ENCODE results near the gene MPP4.
A peak's percentile ranks its signal among the peaks of the same experiment; 100 is the strongest.
"Not testable (repeated sequence)": the region's sequence is repeated elsewhere in the genome, so short reads cannot be mapped to it uniquely, and the experiment has no call there.

Gene MPP4

GRCh38 chr2:201671205-201671604 is 27.2 kb downstream of the MPP4 start:
- not testable (repeated sequence) for DNase-seq

- no peak for DNase-seq
Measured at GRCh38 chr2:201669865-201670264, 28.6 kb downstream of the MPP4 start.

GRCh38 chr2:201668402-201668910 is 30.0 kb downstream of the MPP4 start:
- no peak for DNase-seq

- DNase-seq = no peak
Measured at GRCh38 chr2:201664334-201664733, 34.1 kb downstream of the MPP4 start.

GRCh38 chr2:201661366-201661765 is 37.1 kb downstream of the MPP4 start:
- no peak for DNase-seq

GRCh38 chr2:201660293-201660895 is 38.0 kb downstream of the MPP4 start:
- DNase-seq = no peak

DNA sequence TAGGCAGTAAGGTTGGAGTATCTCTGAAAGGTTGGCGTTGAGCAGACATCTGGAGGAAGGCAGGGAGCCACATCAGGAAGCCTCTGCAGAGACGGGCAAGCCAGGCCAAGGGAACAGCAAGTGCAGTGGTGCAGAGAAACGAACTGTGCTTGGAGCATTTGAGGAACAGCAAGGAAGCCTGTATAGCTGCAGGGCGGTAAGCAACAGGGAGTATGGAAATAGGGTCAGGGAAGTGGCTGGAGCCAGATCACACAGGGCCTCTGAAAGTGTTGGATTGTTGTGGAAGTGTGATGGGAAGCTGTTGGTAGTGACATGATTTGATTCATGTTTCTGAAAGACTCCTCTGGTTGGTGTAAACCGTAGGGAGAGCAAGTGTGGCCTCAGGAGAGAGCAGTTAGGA is 41.7 kb downstream of the MPP4 start:
- no peak for DNase-seq

DNA sequence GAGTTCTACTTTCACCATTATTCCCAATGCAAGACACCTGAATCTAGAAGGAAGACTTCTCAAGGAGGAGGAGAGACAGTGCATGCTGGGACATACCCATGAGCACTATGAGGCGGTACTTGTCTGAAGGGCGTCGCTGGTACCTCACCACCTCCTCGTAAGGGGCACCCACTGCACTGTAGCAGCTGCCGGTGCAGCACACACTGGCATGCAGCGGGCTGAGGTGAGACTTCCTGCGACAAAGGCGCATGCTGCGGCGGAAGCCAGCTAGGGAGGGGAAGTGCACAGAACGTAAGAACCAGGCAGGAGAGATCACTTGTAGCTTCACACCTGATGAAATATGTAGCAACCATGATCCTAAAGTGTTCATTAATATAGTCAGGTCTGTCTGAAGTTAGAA is 42.3 kb downstream of the MPP4 start:
- no peak for DNase-seq

- DNase-seq = no peak
Measured at GRCh38 chr2:201654616-201655384, 43.6 kb downstream of the MPP4 start.

DNA sequence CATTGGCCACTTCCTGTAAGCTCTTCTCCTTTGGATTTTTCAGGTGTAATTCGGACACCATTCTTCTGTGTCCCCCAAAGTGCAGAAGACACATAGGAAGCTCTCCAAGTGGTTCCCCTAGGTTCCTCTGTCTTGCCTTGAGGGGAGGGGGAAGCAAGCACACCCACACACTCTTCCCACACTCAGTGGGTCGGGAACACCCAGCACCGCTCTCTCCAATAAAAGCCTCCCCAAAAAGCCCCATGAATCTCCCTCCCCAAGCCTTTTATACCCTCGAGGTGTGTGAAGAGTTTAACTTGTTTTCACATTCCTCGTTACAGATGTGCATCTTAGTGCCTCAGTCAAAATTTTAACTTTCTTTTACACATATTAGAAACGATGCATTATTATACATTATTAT is 45.2 kb downstream of the MPP4 start:
- no peak for DNase-seq

DNA sequence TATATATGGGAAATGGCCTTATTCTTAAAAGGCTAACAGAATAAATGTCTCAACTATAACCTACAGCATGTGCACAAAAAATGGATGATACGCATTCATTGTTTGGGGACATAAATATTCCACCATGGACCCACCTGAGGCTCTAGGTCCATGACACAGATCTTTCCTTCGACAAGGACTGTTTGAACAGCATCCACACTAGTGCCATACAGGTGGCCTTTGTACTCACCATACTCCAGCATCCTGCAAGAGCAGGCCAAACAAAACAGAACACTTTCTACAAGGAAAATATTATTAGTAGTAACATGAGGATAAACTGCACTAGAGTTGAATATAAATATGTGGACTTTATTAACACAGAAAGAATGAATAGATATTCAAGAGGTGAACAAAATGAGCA is 49.0 kb downstream of the MPP4 start:
- no peak for DNase-seq

- DNase-seq = no peak
Measured at GRCh38 chr2:201647431-201647830, 51.0 kb downstream of the MPP4 start.

GRCh38 chr2:201644001-201644400 is 54.4 kb downstream of the MPP4 start:
- no peak for DNase-seq

GRCh38 chr2:201643216-201643890 is 55.1 kb downstream of the MPP4 start, which contains the start of gene TMEM237:
TMEM237 (minus strand) TSS chr2:201643503; CDS start chr2:201643400, 103 bp downstream.
- peak; percentile 46 for DNase-seq

DNA sequence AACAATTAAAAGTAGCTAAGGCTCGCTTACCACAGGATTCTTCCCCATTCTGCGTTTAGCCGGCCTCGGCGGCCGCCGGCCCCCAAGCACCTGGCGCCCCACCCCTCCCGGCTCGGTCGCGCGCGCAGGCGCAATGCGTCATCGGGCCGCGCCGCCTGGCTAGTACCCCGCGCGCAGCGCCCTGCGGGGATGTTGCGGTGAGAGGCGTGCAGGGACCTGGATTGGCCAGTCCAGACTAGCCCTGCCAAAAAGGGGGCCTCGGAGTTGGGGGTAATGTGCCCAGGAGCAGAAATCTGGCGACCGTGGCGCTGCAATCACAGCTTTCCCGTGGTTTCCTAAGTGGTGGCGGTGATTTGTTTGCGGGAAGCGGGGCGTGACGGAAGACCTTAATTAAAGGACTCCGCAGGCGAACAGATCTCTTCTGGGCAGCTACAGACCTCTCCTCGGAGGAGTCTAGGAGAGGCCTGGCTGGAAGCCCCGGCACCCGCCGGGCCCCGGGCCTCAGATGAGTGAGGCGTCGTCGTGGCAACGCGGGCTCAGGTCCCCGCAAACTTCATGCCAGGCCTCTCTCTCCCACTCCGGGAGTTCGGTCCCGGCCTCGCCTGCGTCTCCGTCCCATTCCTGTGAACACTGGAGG is 55.7 kb downstream of the MPP4 start:
- peak; percentile 81 for DNase-seq

DNA sequence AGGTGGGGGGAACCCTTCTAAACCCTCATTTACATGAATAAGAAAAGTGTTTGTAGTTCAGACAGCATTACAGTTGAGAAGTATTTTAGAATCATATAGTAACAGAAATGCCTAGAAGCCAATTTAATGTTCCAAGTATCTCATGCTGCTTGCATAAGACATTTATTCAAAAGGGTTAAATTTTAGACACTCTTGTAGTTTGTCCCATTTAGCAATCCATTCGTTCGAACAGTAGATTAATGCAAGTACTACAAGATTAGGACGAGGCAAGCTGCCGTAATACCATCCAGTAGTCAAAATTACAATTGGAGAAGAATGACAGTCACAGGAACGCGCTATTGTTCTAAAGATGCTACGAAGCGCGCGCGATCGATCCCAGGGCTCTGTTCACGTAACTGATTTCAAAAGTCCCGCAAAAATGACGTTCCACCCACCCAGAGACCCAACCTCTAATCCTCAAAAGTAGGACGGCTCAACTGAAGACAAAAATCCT is 56.3 kb downstream of the MPP4 start:
- DNase-seq = no peak

- no peak for DNase-seq
Measured at GRCh38 chr2:201639205-201639604, 59.2 kb downstream of the MPP4 start.

- DNase-seq = no peak
Measured at GRCh38 chr2:201638326-201638725, 60.1 kb downstream of the MPP4 start.

GRCh38 chr2:201633661-201634249 is 64.7 kb downstream of the MPP4 start:
- no peak for DNase-seq

DNA sequence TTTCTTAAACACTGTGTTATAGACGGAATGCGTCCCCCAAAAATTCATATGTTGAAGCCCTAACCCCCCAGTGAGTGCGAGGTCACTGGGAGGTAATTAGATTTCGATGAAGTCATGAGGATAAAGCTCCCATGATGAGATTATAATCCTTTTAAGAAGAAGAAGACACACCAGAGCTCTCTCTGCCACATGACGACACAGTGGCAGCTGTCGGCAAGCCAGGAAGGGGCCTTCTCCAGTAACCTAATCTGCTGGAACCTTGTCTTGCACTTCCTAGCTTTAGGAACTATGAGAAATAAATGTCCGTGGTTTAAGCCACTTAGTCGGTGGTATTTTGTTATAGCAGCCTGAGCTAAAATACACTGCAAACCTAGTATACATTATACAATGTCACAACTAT is 67.4 kb downstream of the MPP4 start:
- DNase-seq = no peak

DNA sequence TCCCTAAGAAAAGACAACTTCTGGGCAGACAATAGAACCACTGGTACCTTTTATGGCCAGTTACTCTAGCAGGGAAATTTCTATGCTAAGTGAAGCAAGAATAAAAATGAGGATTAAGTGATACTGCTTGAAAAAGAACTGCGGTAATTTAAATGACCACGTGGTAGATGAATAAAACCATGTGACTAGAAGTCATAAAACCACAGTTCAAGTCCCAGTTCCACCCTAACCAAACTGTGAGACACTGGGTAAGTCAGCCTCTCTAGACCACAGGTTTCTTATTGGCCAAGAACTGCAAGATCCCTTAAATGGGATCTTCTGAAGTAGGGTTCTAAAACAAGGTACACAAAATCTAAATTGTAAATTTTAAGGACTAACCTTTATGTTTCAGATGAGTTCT is 67.9 kb downstream of the MPP4 start:
- DNase-seq = no peak

GRCh38 chr2:201628545-201628944 is 69.9 kb downstream of the MPP4 start:
- DNase-seq = no peak

All from stimulated activated CD4-positive, alpha-beta T cell treated with anti-CD3 and anti-CD28 coated beads, Interleukin-12 subunit alpha, Interleukin-12 subunit beta, amount 100 ng/mL, for 4 hours (primary cell).